Measurements from ENCODE around the gene SYNJ2. TPM values are rescaled to one million over a fixed set of nuclear protein-coding genes. Genes with fewer than 3 reads are reported as not detected.

The SYNJ2 gene
- total RNA-seq, 1 donor from 2014 or later, result 31.8 TPM

DNA sequence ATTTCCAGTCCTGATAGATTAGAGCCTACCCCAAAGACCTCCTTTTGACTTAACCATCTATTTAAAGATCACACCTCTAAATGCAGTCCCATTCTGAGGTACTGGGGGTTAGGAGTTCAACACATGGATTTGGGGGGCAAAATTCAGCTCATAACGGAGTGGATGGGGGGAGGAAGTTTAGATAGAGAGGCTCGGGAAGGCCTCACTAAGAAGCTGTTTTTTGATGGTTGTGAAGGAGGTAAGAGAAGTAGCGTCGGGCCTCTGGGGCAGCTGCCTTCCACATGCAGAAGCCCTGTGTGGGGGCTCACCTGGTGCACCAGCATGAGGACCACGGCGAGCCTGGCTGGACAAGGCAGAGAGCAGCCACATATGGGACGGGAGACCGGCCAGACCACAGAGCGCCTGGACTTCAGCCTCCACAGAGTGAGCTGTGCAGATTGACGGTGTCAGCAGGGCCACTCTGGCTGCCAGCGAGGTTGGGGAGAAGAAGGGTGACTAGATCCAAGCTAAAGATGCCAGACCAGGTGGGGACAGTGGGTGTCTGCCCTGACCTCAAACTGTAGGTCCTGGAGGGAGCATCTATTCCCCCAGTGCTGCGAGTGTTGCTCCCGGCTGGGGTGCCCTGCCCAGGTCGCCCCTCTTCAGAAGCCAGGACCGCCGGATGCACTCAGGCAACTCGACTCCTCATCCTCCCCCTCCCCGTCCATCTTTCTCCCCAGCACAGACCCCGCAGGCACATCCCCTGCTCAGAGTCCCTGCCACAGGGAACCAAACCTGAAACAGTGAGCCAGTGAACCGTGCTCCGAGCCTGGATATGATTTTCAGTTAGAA, 5.1 kb upstream of the SYNJ2 start:
- H3K4me3 ChIP-seq (ENCODE audit: insufficient read depth, low read depth, low read length), result no peak overlapping the region
- H2AFZ ChIP-seq (ENCODE audit: low read depth, low read length), result no peak overlapping the region
- no peaks in the 10 kb centered on the region for H3K79me2 ChIP-seq (ENCODE audit: insufficient read depth, low read length)
- H3K4me2 ChIP-seq (ENCODE audit: low read length), result no peak overlapping the region
- Mint-ChIP-seq H3K36me3 (ENCODE audit: low read depth, unreplicated experiment) (no peaks in the 10 kb centered on the region), H3K4me1 (ENCODE audit: low read depth, unreplicated experiment) (peaks cover 12% of the 10 kb centered on the region), H3K27me3 (ENCODE audit: low read depth, unreplicated experiment) (peaks cover 14% of the 10 kb centered on the region), H3K9me3 (ENCODE audit: unreplicated experiment) (peaks cover 8% of the 10 kb centered on the region), H3K4me3 (ENCODE audit: unreplicated experiment) (no peak overlapping the region), H3K27ac (ENCODE audit: unreplicated experiment) (peak overlapping the region; percentile 7)
- peaks cover 13% of the 10 kb centered on the region for H3K4me1 ChIP-seq (ENCODE audit: insufficient read depth, low read length)
- TF ChIP-seq, protein P1, sequence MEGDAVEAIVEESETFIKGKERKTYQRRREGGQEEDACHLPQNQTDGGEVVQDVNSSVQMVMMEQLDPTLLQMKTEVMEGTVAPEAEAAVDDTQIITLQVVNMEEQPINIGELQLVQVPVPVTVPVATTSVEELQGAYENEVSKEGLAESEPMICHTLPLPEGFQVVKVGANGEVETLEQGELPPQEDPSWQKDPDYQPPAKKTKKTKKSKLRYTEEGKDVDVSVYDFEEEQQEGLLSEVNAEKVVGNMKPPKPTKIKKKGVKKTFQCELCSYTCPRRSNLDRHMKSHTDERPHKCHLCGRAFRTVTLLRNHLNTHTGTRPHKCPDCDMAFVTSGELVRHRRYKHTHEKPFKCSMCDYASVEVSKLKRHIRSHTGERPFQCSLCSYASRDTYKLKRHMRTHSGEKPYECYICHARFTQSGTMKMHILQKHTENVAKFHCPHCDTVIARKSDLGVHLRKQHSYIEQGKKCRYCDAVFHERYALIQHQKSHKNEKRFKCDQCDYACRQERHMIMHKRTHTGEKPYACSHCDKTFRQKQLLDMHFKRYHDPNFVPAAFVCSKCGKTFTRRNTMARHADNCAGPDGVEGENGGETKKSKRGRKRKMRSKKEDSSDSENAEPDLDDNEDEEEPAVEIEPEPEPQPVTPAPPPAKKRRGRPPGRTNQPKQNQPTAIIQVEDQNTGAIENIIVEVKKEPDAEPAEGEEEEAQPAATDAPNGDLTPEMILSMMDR (IDR thresholded peaks at IDR 0.05; ENCODE audit: insufficient read depth, low read depth, low read length), result no peak
- no peak for TF ChIP-seq EZH2 (IDR thresholded peaks at IDR 0.05; ENCODE audit: insufficient read depth, low read length)
- H4K20me1 ChIP-seq (ENCODE audit: insufficient read depth, low read length), result no peaks in the 10 kb centered on the region
- no peak for DNase-seq (ENCODE audit: low read depth)
- H3K36me3 ChIP-seq (ENCODE audit: insufficient read depth, low read length), result no peaks in the 10 kb centered on the region
- H3K27me3 ChIP-seq (ENCODE audit: insufficient read depth, low read length), result no peaks in the 10 kb centered on the region
- H3K9ac ChIP-seq (ENCODE audit: low read length), result no peak overlapping the region
- H3K27ac ChIP-seq (ENCODE audit: low read depth, low read length), result no peak overlapping the region
- no peak for FAIRE-seq
- H3K9me3 ChIP-seq (ENCODE audit: insufficient read depth, low read depth, low read length), result no peaks in the 10 kb centered on the region

GRCh38 chr6:157977176-157977804, 4.4 kb upstream of the SYNJ2 start:
- Histone ChIP-seq H3K27me3 (ENCODE audit: insufficient read depth, low read length) (no peaks in the 10 kb centered on the region), H3K4me1 (ENCODE audit: insufficient read depth, low read length) (peaks cover 13% of the 10 kb centered on the region), H4K20me1 (ENCODE audit: insufficient read depth, low read length) (peaks cover under 1% of the 10 kb centered on the region), H3K9ac (ENCODE audit: low read length) (no peak overlapping the region), H3K27ac (ENCODE audit: low read depth, low read length) (no peak overlapping the region), H3K4me2 (ENCODE audit: low read length) (no peak overlapping the region), H3K9me3 (ENCODE audit: insufficient read depth, low read depth, low read length) (no peaks in the 10 kb centered on the region), H3K79me2 (ENCODE audit: insufficient read depth, low read length) (peaks cover 3% of the 10 kb centered on the region), H2AFZ (ENCODE audit: low read depth, low read length) (no peak overlapping the region), H3K4me3 (ENCODE audit: insufficient read depth, low read depth, low read length) (no peak overlapping the region), H3K36me3 (ENCODE audit: insufficient read depth, low read length) (no peaks in the 10 kb centered on the region)
- Mint-ChIP-seq H3K4me1 (ENCODE audit: low read depth, unreplicated experiment) (peaks cover 12% of the 10 kb centered on the region), H3K4me3 (ENCODE audit: unreplicated experiment) (no peak overlapping the region), H3K9me3 (ENCODE audit: unreplicated experiment) (peaks cover 8% of the 10 kb centered on the region), H3K27ac (ENCODE audit: unreplicated experiment) (peak overlapping the region; percentile 87), H3K27me3 (ENCODE audit: low read depth, unreplicated experiment) (peaks cover 13% of the 10 kb centered on the region), H3K36me3 (ENCODE audit: low read depth, unreplicated experiment) (no peaks in the 10 kb centered on the region)
- DNase-seq (ENCODE audit: low read depth), result no peak
- TF ChIP-seq EZH2 (IDR thresholded peaks at IDR 0.05; ENCODE audit: insufficient read depth, low read length), result no peak
- TF ChIP-seq, protein P1 (IDR thresholded peaks at IDR 0.05; ENCODE audit: insufficient read depth, low read depth, low read length), result no peak
- FAIRE-seq, result no peak

All from astrocyte (in vitro differentiated cells and primary cell).